ENCODE data around the gene THAP4. TPM values are rescaled to one million over a fixed set of nuclear protein-coding genes. Genes with fewer than 3 reads are reported as not detected.

Gene THAP4
- total RNA-seq, 1 donor from 2014 or later: 23.7 TPM

GRCh38 chr2:241599615-241600014 lies 37.3 kb downstream of the THAP4 start:
- intact Hi-C loops (cut with micrococcal nuclease): no loop called here
- H3K4me3 Mint-ChIP-seq: no peak overlapping the region
- no peak overlapping the region for H3K27ac Mint-ChIP-seq
- DNase-seq (no peak), ATAC-seq (ENCODE audit: low read depth) (no peak)
- TF ChIP-seq, protein P1, sequence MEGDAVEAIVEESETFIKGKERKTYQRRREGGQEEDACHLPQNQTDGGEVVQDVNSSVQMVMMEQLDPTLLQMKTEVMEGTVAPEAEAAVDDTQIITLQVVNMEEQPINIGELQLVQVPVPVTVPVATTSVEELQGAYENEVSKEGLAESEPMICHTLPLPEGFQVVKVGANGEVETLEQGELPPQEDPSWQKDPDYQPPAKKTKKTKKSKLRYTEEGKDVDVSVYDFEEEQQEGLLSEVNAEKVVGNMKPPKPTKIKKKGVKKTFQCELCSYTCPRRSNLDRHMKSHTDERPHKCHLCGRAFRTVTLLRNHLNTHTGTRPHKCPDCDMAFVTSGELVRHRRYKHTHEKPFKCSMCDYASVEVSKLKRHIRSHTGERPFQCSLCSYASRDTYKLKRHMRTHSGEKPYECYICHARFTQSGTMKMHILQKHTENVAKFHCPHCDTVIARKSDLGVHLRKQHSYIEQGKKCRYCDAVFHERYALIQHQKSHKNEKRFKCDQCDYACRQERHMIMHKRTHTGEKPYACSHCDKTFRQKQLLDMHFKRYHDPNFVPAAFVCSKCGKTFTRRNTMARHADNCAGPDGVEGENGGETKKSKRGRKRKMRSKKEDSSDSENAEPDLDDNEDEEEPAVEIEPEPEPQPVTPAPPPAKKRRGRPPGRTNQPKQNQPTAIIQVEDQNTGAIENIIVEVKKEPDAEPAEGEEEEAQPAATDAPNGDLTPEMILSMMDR (IDR thresholded peaks at IDR 0.05): no peak
- ChIA-PET CTCF (no interaction called here), POLR2A (interaction anchor here (0.6 kb wide), 1 partner anchor 9 kb away, joined by 6 read pairs; no protein-coding TSS in a partner anchor)
- H3K4me1 Mint-ChIP-seq: no peaks in the 10 kb centered on the region
- no peaks in the 10 kb centered on the region for H3K9me3 Mint-ChIP-seq
- peaks cover 63% of the 10 kb centered on the region for H3K36me3 Mint-ChIP-seq (ENCODE audit: low read depth)
- H3K27me3 Mint-ChIP-seq: no peaks in the 10 kb centered on the region

DNA sequence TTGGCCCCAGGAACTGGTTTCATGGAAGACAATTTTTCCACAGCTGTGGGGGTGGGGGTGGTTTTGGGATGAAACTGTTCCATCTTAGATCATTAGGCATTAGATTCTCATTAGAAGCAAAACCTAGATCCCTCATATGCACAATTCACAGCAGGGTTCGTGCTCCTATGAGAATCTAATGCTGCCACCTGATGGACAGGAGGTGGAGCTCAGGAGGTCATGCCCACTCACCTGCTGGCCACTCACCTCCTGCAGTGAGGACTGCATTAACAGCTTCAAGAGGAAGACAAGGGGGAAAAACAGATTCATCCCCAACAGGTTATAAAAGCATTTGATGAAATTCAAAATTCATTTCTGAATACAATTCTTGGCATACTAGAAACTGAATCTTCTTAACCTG lies 38.5 kb downstream of the THAP4 start:
- H3K9me3 Mint-ChIP-seq: no peaks in the 10 kb centered on the region
- POLR2A ChIA-PET: interaction anchor here (0.6 kb wide), 1 partner anchor 486 kb away, joined by 4 read pairs; no protein-coding TSS in a partner anchor
- H3K36me3 Mint-ChIP-seq (ENCODE audit: low read depth): peaks cover 69% of the 10 kb centered on the region
- DNase-seq (no peak), ATAC-seq (ENCODE audit: low read depth) (peak; percentile 37)
- CTCF ChIA-PET: interaction anchor here (0.9 kb wide), 1 partner anchor 615 kb away, joined by 3 read pairs; no protein-coding TSS in a partner anchor
- no peak overlapping the region for H3K27ac Mint-ChIP-seq
- H3K4me3 Mint-ChIP-seq: no peak overlapping the region
- TF ChIP-seq, protein P1 (IDR thresholded peaks at IDR 0.05): no peak
- no peaks in the 10 kb centered on the region for H3K27me3 Mint-ChIP-seq
- intact Hi-C loops (cut with micrococcal nuclease): no loop called here
- H3K4me1 Mint-ChIP-seq: no peaks in the 10 kb centered on the region

- Mint-ChIP-seq H3K4me3 (no peak overlapping the region), H3K36me3 (ENCODE audit: low read depth) (peaks cover 68% of the 10 kb centered on the region), H3K4me1 (no peaks in the 10 kb centered on the region), H3K27me3 (no peaks in the 10 kb centered on the region), H3K27ac (no peak overlapping the region), H3K9me3 (no peaks in the 10 kb centered on the region)
- TF ChIP-seq, protein P1 (IDR thresholded peaks at IDR 0.05): no peak
- no peak for ATAC-seq (ENCODE audit: low read depth)
- ChIA-PET POLR2A (interaction anchor here (0.6 kb wide), 1 partner anchor 486 kb away, joined by 4 read pairs; no protein-coding TSS in a partner anchor), CTCF (interaction anchor here (0.9 kb wide), 1 partner anchor 614 kb away, joined by 3 read pairs; no protein-coding TSS in a partner anchor)
- no peak for DNase-seq
- intact Hi-C loops (cut with micrococcal nuclease): no loop called here
These were observed 38.9 kb downstream of the THAP4 start for GRCh38 chr2:241598061-241598460.

- intact Hi-C loops (cut with micrococcal nuclease): no loop called here
These were observed 39.4 kb downstream of the THAP4 start for GRCh38 chr2:241597561-241597960.

DNA sequence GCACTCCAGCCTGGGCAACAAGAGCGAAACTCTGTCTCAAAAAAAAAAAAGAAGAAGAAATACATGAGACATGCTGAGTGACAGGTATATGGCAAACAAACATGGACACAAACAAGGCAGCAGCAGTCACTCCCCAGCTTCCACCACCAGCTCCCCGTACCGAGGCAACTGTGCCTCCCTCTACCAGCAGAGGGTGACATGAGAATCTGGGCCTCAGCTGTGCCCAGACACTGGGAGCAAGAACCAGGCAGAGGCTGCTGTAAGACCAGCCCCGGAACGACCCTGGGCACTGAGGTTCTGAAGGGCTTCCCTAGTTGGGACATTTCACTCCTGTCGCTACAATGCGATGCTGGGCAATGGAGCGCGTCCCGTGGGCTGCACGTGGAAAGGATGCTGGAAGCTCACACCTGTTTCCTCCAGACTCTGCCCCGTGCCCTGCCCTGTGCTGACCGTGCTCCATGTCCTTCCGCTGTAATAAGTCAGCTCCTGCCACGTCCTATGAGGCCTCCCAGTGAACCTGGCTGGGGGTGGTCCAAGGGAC lies 41.3 kb downstream of the THAP4 start:
- H3K4me1 Mint-ChIP-seq: no peaks in the 10 kb centered on the region
- H3K27me3 Mint-ChIP-seq: no peaks in the 10 kb centered on the region
- TF ChIP-seq, protein P1 (IDR thresholded peaks at IDR 0.05): no peak
- no peak overlapping the region for H3K27ac Mint-ChIP-seq
- peaks cover 52% of the 10 kb centered on the region for H3K36me3 Mint-ChIP-seq (ENCODE audit: low read depth)
- CTCF ChIA-PET: no interaction called here
- intact Hi-C loops (cut with micrococcal nuclease): no loop called here
- ATAC-seq (ENCODE audit: low read depth) (no peak), DNase-seq (no peak)
- POLR2A ChIA-PET: no interaction called here
- H3K9me3 Mint-ChIP-seq: no peaks in the 10 kb centered on the region
- no peak overlapping the region for H3K4me3 Mint-ChIP-seq

More at GRCh38 chr2:241597561-241597960, 39.4 kb downstream of the THAP4 start:
- POLR2A ChIA-PET: no interaction called here
- no peak for ATAC-seq (ENCODE audit: low read depth)
- Mint-ChIP-seq H3K27me3 (no peaks in the 10 kb centered on the region), H3K4me3 (no peak overlapping the region), H3K4me1 (no peaks in the 10 kb centered on the region), H3K36me3 (ENCODE audit: low read depth) (peaks cover 64% of the 10 kb centered on the region), H3K9me3 (no peaks in the 10 kb centered on the region), H3K27ac (no peak overlapping the region)
- no peak for DNase-seq
- CTCF ChIA-PET: no interaction called here
- TF ChIP-seq, protein P1 (IDR thresholded peaks at IDR 0.05): no peak

Data from activated B cell treated with CpG ODN at 0.5 μM for 24 hours (primary cell).